SKM-1 (cell line): Measurements from ENCODE around the gene SETD6.
A peak's percentile ranks its signal among the peaks of the same experiment; 100 is the strongest.
"Not testable (repeated sequence)": the region's sequence is repeated elsewhere in the genome, so short reads cannot be mapped to it uniquely, and the experiment has no call there.

Source experiments
- DNase-seq: peaks from one replicate; lab custom pipeline; 2025; ENCODE audit not compliant: unreplicated experiment; lab: John Stamatoyannopoulos, UW

Gene SETD6

GRCh38 chr16:58515125-58515870 is at the start of gene SETD6:
Gene SETD6 (plus strand): TSS chr16:58515517. CDS start chr16:58515538, 21 bp downstream.
- peak; percentile 61 for DNase-seq

GRCh38 chr16:58465817-58466216 is 49.5 kb upstream of the SETD6 start:
- no peak for DNase-seq

- no peak for DNase-seq
Measured at GRCh38 chr16:58466396-58466795, 48.9 kb upstream of the SETD6 start.

- DNase-seq: no peak
Measured at GRCh38 chr16:58467905-58468304, 47.4 kb upstream of the SETD6 start.

- no peak for DNase-seq
Measured at GRCh38 chr16:58471209-58471975, 43.9 kb upstream of the SETD6 start.

- DNase-seq: no peak
Measured at GRCh38 chr16:58472266-58472665, 43.1 kb upstream of the SETD6 start.

- DNase-seq: no peak
Measured at GRCh38 chr16:58472827-58473226, 42.5 kb upstream of the SETD6 start.

- no peak for DNase-seq
Measured at GRCh38 chr16:58474296-58474695, 41.0 kb upstream of the SETD6 start.

GRCh38 chr16:58475091-58475619 is 40.2 kb upstream of the SETD6 start:
- no peak for DNase-seq

GRCh38 chr16:58476791-58477190 is 38.5 kb upstream of the SETD6 start:
- no peak for DNase-seq

GRCh38 chr16:58478427-58478826 is 36.9 kb upstream of the SETD6 start:
- no peak for DNase-seq

GRCh38 chr16:58481226-58481869 is 34.0 kb upstream of the SETD6 start:
- DNase-seq: no peak

- DNase-seq: no peak
Measured at GRCh38 chr16:58481931-58482330, 33.4 kb upstream of the SETD6 start.

- DNase-seq: no peak
Measured at GRCh38 chr16:58485184-58485887, 30.0 kb upstream of the SETD6 start.

- DNase-seq: peak; percentile 36
Measured at GRCh38 chr16:58487566-58488351, 27.6 kb upstream of the SETD6 start.

- DNase-seq: no peak
Measured at GRCh38 chr16:58488531-58488930, 26.8 kb upstream of the SETD6 start.

GRCh38 chr16:58490065-58490464 is 25.3 kb upstream of the SETD6 start:
- DNase-seq: no peak

GRCh38 chr16:58490539-58490938 is 24.8 kb upstream of the SETD6 start:
- not testable (repeated sequence) for DNase-seq

GRCh38 chr16:58492066-58492465 is 23.3 kb upstream of the SETD6 start:
- DNase-seq: no peak

GRCh38 chr16:58492735-58493134 is 22.6 kb upstream of the SETD6 start:
- no peak for DNase-seq
